Measurements from ENCODE around the gene CPS1. TPM values are rescaled to one million over a fixed set of nuclear protein-coding genes. Genes with fewer than 3 reads are reported as not detected.

CPS1 gene
- polyA plus RNA-seq, 4 donors: 3.2 to 11.1 (median 4.7) TPM

- DNase-seq (ENCODE audit: low read depth in 4 of 4, low spot score in 2 of 4): no peak
Observed at GRCh38 chr2:210671065-210671464, 114.7 kb downstream of the CPS1 start.

GRCh38 chr2:210673117-210673516 lies 116.7 kb downstream of the CPS1 start:
- no peak for DNase-seq (ENCODE audit: low read depth in 4 of 4, low spot score in 2 of 4)

GRCh38 chr2:210676067-210676466 lies 119.7 kb downstream of the CPS1 start:
- no peak for DNase-seq (ENCODE audit: low read depth in 4 of 4, low spot score in 2 of 4)

GRCh38 chr2:210681491-210681890 lies 125.1 kb downstream of the CPS1 start:
- no peak for DNase-seq (ENCODE audit: low read depth in 4 of 4, low spot score in 2 of 4)

GRCh38 chr2:210686401-210686800 lies 130.0 kb downstream of the CPS1 start:
- no peak for DNase-seq (ENCODE audit: low read depth in 4 of 4, low spot score in 2 of 4)

- no peak for DNase-seq (ENCODE audit: low read depth in 4 of 4, low spot score in 2 of 4)
Observed at GRCh38 chr2:210687786-210688470, 131.5 kb downstream of the CPS1 start.

GRCh38 chr2:210707900-210708299 lies 151.5 kb downstream of the CPS1 start:
- no peak for DNase-seq (ENCODE audit: low read depth in 4 of 4, low spot score in 2 of 4)

GRCh38 chr2:210713122-210713521 lies 156.7 kb downstream of the CPS1 start:
- DNase-seq (ENCODE audit: low read depth in 4 of 4, low spot score in 2 of 4): no peak

GRCh38 chr2:210715560-210716082 lies 159.2 kb downstream of the CPS1 start:
- DNase-seq (ENCODE audit: low read depth in 4 of 4, low spot score in 2 of 4): no peak

GRCh38 chr2:210718503-210718902 lies 162.1 kb downstream of the CPS1 start:
- DNase-seq (ENCODE audit: low read depth in 4 of 4, low spot score in 2 of 4): no peak

GRCh38 chr2:210722092-210722491 lies 165.7 kb downstream of the CPS1 start:
- DNase-seq (ENCODE audit: low read depth in 4 of 4, low spot score in 2 of 4): no peak

GRCh38 chr2:210727549-210727948 lies 171.2 kb downstream of the CPS1 start:
- DNase-seq (ENCODE audit: low read depth in 4 of 4, low spot score in 2 of 4): no peak

Other genes with a start within 250 kb of the CPS1 start
- gene MYL1, start 241.4 kb upstream of the CPS1 start, polyA plus RNA-seq (ENCODE audit: insufficient read length in 4 of 4): under 1 TPM in 1 of 4 donors, not detected in 3; 0.76 TPM
- 10 to 100 TPM; 68.3 to 84.8 (median 79.8) TPM for gene LANCL1, start 79.8 kb upstream of the CPS1 start, polyA plus RNA-seq (ENCODE audit: insufficient read length in 4 of 4)